HG02623 (cell line): ENCODE measurements around the gene TBRG4.

ENCODE experiments used
- ATAC-seq: cut with Tn5 transposase; IDR thresholded peaks from one replicate; pipeline ENCODE4 v1.9.1; 2021; ENCODE audit warnings: moderate library complexity; ENCODE audit not compliant: unreplicated experiment

Gene TBRG4

DNA sequence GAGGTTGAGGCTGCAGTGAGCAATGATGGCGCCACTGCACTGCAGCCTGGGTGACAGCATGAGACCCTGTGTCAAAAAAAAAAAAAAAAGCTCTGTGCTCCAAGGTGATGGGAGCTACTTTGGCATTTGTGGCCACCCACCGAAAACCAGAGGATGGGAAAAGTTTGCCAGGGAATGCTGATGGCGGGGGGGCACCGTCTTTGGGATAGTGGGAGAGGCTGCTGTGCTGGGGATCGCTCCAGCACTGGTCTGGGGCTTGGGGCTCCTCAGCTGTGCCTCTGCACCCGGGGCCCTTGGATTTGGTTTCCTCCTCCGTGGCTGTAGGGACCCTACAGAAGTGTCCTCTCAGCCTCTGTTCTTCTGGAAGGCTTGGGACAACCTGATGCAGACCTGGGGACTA, 34.4 kb upstream of the TBRG4 start:
- ATAC-seq, result no peak

DNA sequence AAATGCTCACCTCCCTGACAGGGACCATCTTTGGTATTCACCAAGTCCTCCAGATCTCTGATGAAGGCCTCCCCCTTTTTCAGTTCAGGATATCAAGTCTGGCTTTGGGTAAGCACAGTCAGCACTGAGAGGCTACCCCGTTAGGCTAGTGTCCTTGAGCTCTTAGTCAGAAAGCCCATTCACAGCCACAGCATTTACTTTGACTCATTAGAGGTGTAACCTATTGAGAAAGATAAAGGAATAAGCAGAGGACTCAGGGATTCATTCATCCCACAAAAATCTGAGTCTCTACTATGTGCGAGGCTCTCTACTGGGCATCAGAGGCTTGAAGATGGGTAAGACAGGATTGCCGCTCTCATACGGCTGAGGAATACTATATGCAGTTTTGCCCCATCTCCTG, 32.1 kb upstream of the TBRG4 start:
- ATAC-seq, result no peak

DNA sequence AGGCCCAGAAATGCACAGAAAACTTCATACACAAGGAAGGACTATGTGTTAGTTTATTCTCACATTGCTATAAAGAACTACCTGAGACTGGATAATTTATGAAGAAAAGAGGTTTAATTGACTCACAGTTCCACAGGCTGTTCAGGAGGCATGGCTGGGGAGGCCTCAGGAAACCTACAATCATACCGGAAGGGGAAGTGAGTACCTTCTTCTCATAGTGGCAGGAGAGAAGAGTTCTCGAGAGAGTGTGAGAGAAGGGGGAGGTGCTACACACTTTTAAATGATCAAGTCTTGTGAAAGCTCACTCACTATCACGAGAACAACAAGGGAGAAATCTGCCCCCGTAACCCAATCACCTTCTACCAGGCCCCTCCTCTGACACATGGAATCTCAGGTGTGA, 29.3 kb upstream of the TBRG4 start:
- ATAC-seq, result no peak

DNA sequence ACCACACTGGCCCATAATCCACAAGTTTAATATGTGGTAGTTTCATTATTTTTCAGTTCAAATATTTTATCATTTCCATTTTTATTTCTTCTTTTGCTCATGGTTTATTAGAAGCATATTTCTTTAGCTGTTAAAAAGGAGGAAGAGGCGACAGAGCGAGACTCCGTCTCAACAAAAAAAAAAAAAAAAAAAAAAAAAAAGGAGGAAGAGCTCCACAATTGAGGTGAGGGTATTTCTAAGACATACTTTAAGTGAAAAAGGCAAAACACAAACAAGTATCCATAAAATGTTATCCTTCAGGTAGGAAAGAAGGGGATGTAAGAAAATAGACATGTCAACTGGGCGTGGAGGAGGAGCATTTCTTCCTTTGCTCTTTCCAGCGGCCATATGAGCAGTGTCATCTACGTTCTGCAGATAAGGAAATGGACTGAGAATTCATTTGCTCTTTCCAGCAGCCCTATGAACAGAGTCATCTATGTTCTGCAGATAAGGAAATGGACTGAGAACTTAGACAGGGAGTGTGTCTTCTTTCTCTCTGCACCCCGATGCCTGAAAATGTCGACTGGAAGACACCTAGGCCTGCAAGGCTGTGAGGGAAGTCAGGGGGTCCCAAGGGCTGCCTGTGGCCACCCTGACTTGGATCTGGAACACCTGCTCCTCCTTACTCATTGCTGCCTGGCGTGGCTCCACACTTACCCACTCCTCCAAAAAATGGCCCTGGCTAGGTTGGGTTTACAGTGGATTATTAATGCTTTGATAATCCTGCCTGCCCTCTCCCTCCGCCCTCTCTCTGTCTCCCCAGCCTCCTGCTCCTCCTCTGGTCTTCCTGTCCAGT, 27.2 kb upstream of the TBRG4 start:
- no peak for ATAC-seq

DNA sequence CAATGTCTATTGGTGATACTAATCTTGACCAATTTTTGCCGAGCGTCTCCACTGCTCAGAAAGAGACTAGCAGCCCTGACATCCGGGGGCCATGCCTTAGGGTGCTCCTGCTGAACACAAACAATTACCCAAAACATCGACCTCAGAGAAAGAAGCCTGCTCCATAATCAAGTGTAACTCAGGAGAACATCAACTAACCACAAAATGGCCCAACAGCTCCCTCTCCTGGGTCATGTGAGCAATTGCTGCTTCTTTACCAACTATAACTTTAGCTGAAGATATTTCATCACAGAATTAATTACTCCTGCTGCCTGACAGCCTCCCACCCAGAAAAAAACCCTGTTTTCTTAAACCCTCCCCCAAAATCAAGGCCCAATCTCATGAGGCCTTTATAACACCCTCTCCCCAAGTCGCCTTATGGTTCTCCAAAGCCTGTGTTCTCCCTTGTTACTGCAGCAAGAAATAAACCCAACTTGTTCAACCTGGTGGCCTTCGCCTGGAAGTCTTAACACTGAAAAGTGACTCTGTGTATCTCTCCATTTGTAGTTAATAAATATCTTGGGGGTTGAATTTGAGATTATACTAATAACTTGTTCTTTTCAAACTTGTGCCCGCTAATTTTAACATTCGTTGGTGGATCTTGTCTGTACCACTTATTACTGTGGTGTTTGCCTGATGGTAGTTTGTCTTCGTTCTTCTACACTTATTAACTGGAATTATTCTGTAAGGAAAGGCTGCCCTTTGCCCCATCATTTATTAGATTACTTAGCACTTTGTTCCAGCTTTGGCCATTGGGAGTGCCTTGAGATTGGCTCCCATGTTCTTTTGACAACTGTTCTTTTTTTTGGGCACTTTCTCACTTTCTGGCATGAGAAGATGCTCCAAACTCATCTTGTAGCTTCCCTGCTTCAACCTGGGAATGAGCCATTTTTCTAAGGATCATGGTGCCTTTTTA, 24.9 kb upstream of the TBRG4 start:
- peak; percentile 53 for ATAC-seq

DNA sequence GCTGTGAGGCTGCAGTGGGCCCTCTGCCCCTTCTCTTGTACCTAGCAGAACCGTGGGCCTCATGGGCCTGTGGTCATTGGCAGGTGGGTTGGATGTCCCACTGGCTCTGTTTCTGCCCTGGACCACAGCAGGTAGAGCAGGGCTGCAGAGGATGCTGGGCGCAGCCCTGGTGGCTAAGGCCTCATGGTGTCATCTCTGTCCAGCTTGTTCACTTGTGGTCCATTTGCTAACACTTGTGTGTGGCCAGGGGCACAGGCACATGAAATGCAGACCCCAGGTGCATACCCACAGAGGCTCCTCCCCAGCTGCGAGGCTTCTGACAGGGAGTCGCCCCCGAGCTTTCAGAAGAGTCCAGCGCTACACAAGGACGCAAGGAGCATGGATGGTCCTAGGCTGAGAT, 22.4 kb upstream of the TBRG4 start:
- ATAC-seq, result no peak

DNA sequence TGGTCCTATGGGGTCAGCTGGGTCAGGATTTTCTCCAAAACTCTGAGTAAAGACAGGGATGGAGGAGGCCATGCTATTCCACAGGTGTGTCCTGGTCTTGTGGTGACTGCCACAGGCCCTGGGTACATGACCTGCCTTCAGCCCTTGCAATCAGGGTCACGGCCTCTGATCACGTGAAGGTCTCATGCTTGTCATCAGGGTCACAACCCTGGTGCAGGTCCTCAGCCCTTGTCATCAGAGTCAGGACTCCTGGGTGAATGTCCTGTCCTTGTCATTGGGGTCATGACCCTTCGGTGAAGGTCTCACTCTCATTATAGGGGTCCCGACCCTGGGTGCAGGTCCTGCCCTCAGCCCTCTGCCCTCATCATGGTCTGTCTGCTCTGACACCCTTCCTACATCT, 21.9 kb upstream of the TBRG4 start:
- no peak for ATAC-seq

DNA sequence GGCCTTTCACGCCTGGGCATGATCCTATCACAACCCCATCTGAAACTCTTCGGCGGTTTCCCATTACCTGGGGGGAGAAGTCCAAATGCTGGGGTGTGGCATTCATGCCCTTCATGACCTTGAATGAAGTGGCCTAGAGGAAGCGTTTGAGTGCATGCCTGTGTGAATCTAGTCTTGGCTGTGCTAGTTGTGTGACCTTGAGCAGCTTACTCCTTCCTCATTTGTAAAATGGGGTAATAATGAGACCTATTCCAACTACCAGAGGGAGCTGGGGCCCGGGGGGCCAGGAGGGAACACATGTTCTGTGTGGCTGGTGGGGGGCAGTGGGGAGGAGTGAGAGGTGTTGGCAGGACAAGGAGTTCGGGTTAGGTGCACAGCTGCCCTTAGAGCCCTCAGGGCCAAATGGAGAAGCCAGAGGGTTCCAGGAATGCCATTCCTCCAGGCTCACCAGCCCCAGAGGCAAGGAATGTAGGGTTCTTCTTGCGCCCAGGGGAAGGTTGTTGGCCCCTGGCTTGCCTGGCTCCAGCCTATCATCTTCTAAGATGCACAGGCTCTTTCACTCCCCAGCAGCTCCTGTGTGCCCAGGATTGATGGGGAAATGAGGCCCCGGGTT, 21.3 kb upstream of the TBRG4 start:
- no peak for ATAC-seq

DNA sequence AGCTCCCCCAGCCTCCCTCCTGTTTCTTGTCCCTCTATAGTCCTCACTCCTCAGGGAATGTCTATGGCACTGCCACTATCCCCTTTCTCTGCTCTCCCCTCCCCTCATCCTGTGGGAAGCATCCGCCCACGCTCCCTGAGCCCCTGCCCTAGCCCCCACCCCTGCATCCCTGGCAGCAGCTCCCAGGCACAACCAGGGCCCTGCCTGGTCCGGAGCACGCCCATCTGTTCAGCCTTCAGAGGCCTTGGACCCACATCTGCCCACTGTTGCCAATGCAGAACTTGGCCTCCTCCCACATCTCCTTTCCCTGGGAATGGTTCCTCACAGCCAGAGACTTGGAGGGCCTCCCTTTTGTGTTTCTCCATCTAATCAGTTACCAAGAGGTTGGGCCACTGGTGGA, 20.4 kb upstream of the TBRG4 start:
- no peak for ATAC-seq

DNA sequence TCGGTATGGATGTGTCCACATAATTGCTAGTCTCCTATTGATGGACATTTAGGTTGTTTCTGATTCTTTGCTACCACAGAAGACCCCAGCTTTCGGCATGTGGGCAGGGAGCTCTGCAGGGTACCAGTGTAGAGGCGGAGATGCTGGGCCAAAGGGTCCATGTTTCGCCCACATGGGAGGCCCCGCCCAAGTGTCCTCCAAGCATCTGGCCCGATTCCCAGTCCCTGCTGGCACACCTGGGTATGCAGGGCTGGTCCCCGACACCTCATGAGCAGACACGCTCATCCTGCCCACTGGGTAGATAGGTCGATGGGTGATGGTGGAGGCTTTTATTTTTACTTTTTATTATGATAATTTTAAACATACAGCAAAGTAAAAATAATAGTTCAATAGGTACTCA, 19.4 kb upstream of the TBRG4 start:
- no peak for ATAC-seq

DNA sequence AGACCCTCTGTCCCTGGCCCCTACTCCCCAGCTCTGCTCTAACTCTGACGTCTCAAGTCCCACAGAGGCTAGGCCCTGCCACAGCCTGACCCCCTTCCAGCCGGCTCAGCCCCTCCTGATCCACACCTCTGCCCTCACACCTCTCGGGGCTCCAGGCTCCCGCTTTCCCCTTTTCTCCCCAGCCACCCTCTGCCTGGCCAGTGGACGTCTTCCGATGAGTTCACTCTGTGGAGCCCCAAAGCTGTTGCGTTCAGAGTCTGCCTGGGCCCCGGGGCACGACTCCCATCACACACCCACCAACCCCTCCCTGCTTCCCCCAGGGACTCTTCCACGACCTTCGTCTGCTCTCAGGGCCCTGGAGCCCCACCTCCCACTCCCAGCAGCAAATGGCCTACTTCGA, 18.4 kb upstream of the TBRG4 start:
- ATAC-seq, result no peak

DNA sequence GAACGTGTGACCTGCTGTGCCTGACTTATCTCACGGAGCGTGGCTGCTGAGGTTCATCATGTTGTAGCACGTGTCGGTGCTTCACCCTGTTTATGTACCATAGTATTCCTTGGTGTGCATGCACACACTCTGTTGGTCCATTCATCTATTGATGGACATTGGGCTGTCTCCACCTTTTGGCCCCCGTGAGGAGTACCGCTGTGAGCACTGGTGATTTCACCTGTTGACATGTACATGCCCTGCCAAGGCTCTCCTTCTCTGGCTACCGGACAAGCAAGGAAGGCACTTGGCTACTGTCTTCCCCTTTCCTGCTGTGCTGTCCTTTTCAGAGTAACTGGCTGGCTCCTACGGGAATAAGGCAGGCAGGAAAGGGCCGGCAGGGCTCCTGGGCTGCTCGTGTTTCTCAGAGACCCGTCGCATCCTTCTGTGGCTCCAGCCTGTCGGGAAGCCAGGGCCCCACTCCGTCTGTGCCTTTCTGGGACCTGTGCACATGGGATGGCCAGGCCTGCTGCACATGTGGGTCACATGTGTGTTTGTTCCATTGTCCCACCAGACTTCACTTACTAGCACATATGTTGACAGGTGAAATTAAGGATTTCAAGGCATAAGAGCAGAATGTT, 17.8 kb upstream of the TBRG4 start:
- ATAC-seq, result no peak

DNA sequence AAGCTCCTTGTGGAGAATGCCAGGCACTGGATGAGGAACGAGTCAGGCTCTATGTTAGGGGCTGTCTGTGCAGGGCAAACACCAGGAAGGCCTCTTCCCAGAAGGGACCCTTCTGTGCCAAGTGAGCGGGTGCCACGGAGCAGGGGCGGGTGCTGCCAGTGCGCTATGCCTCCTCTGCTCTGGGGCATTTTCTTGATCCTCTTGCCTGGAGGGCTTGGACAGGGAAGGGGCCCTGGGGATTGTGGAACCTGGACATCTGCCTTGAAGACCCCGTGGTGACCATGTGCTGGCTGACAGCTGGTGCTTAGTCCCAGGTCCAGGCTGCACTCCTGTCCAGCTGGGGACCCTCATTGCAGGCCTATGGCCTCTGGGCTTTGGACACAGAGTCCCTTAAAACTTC, 15.4 kb upstream of the TBRG4 start:
- ATAC-seq, result no peak

DNA sequence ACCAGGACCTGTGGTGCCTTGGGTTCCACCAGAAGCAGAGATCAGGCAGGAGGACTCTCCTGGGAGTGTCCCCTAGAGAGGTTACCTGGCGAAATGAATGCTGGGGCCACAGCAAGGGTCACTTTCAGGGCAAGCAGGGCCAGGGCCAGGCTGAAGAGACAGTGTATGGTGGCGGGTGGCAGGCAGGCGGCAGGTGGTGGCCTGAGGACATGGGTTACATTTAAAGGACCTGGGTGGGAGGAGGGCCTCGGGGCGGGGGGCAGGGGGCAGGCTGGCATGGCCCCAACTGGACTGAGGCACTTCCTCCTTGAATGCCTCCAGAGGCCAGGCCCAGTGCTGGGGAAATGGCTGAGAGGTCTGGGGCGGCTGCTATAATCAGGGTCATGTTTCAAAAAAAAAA, 14.7 kb upstream of the TBRG4 start:
- ATAC-seq, result no peak

DNA sequence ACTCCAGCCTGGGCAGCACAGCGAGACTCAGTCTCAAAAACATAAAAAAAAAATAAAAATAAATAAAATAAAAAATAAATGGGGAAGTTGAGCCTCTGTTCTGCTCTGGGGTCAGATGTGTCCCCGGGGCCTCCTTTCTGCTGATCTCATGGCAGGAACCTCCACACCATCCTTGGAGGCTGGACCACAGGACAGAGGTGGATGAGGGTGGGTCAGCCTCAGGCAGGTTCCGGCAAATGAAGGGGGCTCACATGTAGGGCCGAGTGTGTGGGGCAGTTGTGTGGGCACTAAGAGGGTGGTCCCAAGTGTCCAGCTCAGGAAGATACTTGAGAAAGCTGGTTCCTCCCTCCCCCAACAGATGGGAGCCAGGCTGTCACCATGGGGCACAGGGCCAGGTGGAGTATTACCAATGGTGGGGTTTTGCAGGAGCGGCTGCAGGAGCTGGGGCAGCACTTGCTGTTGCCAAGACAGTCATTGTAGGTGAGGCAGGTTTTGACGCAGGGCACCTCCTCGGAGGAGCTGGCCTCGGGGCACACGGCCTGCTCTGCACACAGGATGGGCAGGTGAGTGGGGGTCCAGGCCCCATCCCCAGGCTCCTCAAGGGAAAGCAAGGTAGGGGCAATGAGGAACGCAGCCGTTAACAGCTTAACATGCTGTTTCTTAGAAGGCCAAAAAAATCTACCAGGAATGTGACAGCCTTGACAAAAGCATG, 13.9 kb upstream of the TBRG4 start:
- no peak for ATAC-seq

DNA sequence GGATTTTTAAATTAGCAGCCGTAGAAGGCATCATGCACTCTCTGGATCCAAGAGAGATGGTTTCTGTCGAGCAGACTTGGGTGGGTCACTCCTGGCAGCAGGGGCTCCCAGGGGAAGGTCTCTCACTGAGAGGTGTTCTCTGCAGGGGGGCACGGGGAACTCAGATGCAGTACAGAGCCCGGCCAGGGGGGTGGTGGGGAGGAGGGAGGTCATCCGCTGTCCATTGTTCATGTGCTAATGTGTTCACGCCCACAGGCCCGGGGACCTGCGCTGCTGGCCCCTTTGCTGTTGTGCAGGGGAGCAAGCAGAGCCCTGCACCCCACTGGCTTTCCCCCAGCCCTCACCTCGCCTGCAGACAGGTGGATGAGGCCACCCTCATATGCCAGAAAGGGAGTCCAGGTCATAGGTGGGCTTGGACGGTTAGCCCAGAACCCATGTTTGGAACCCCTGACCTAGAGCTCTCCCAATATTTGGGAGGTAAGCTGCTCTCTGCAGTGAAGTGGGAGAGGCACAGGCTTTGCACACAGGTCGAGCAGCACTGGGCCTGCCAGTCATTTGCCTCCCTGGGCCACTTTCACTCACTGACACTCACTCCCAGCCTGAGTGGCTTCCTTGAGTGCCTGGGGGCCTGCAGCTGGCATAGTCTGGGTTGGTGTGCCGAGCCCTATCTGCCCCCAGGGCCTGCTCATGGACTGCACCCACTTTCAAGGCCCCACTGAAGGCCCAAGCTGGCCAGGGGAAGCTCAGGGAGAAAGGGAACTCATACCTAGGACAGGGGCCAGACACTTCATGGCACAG, 12.6 kb upstream of the TBRG4 start:
- ATAC-seq, result no peak

DNA sequence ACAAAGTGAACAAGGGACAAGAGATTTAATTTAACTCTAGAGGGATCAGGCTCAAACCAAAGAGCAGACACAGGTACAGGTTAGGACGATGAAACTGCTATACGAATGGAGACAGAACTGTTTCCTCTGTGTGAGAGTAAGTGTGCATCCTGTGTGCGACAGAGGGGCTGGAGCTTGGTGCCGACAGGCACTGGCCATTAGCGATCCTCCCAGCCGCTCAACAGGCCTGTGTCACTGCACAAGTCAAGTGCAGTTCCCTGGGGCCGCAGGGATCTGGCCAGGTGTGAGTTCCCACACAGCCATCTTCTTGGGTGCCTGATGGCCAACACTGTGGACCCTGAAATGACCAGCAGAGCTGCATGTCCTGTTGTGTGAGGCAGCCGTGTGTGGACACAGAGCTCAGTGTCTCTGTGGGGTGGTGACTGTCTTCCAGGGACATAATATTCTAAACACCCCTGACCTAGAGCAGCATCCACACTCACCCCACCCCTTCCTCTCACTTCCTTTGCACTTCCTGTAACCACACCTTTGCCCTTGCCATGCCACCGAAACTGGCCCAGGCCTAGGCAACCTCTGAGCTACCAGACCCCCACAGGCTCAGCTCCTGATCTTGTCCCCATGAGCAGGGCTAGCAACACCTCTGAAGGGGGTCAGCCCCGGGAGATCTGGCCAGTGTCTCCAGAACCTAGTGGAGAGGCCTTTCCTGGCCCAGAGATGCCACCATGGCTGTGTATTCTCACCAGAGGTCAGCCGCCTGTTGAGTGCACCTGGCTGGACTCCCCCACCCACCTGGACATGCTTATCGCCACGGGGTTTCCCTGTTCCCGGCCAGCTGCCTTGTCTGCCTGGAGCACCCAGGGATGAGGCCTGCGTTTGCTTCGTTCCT, 11.7 kb upstream of the TBRG4 start:
- no peak for ATAC-seq

DNA sequence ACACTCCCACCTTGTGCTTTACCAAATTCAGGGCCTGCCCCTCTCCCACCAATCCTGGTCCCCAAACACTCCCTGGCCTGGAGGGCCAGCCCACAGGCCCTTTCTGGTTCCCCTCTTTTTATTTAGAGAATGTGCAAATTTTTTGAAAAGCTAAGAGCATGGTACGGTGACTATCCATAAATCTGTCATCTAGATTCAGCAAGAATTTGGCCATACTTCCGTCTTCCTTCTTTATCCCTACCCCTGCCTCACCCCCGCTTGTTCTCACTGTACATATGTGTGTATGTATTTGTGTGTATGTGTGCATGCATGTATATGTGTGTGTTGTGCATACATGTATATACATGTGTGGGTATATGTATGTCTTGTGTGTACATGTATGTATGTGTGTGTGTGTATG, 8.1 kb upstream of the TBRG4 start:
- no peak for ATAC-seq

DNA sequence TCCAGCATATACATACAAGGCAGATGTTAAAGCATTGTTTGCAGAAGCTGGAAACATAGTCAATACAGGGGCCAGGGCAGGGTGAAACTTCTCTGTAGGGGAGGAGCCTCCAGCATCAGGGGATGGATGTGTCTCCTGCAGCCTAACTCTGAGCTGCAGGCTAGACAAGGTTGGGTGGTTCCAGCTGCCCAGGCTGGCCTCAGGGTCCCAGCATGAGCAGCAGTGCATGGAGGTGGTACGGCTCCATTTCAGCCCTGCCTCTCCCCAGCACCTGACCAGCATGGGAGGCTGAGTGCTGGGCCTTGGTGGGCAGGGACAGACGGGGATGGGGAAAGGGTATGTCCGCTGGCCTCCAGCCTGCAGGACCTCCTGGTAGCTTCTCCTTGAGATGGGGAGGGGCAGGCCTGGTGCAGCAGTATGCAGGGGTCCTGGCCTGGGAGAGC, 7.4 kb upstream of the TBRG4 start:
- no peak for ATAC-seq
